Mesenteric fat pad (tissue), 1 donor: ENCODE measurements around the gene HNRNPA0. TPM values are rescaled to one million over a fixed set of nuclear protein-coding genes. Genes with fewer than 3 reads are reported as not detected.
"Not testable (repeated sequence)": the region's sequence is repeated elsewhere in the genome, so short reads cannot be mapped to it uniquely, and the experiment has no call there.

Experiments
- DNase-seq: peaks from one replicate; pipeline ENCODE4 v3.0.0-alpha.2; 2020; ENCODE audit warnings: low spot score
- long read RNA-seq: library from polyadenylated mRNA; unstranded; transcript quantifications from one replicate; pipeline ENCODE4 v2.0.0, GENCODE V29; 2020
- total RNA-seq: library from RNA; stranded (reverse); fragmentation: NEBNext Ultra II Directional; extraction: Animal tissue kit (Norgen Biotek cat#: 25700); gene quantifications from one replicate; pipeline ENCODE4 v1.2.1, GENCODE V29; 2021
- donor health status: DM: yes; HTN: yes; CAD: no.

HNRNPA0 gene
- 24.3 TPM for total RNA-seq
- long read RNA-seq, full-length matches to known transcripts, result 34 of 34 reads
- long read RNA-seq, partial matches to known transcripts, result 0 of 34 reads
- long read RNA-seq, other reads (novel, unspliced or antisense), result 0 of 34 reads

DNA sequence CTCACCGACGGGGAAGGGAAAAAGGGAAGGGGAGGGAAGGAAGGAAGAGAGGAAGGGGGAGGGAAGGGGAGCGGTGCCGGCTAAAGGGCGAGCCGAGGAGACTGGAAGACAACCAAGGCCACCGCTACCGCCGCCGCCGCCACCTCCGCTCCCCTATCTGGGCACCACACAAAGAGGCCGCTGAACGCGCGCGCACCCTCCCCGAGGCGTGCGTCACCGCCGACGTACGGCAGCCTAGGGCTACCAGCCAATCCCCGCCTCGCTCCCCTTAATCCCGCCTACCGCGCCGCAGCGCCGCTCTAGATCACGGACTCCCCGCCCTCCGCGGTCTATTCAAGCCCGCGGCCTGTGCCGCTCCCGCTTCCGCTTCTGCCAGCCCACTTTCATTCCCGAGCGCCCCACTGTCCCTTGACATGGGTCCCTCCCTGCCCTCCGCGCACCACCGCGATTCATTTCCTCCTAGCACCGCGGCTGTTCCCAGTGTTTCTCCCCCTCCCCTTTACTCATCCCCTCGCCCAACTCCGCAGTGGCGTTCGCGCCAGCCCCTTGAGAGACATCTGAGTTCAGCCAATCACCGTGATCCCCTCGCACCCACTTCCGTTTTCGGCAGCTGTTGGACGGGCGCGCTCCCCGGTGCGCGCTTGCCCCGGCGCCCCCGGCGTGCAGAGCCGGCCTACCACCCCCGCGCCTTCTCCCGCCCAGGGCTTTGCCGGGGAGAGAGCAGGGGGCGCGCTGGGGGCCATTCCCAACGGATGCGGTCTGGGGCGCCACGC lies at the start of gene HNRNPA0:
TSS of gene HNRNPA0 (minus strand) at position 176 of the 773 bp plus-strand sequence. CDS start 297 bp downstream, outside the sequence.
- DNase-seq, result peak; percentile 99

DNA sequence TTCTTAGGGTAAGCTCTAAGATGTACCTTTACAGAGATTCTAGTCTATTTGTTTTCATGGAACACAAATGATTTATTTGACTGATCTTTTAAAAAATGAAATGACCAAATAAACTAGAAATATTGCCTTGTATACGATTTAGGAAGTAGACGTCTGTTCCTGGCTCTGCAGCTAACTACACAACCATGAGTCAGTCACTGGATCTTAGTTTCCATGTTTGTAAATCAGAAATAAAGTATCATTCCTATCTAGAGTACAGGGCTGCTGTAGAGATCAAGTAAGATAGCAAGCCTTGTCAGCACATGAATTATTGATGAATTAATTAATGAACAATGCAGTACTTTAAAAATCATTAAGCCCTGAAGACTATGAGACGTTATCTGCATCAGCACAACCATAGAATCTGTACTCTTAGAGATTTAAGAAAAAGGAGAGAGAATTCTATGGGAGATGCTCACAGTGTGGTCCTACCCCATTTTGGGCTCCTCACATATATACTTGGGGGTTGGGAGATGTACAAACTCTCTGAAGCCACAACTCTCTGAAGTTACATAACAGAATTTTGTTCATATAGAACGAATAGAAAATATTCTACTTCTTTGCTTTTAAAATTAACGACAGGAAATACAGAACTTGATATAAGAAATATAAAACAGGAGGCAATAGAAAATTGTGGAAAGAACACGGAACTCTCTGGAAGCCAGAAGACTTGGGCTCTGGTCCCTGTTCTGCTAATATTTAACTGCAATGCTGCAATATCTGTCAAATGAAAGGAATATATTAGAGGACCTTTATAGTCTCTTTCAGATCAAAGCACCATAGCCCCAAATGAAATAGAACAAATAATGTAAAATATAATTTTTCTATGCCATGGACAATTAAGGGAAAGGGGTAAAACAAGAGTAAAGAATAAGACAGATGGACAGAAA lies 48.4 kb upstream of the HNRNPA0 start:
- no peak for DNase-seq

DNA sequence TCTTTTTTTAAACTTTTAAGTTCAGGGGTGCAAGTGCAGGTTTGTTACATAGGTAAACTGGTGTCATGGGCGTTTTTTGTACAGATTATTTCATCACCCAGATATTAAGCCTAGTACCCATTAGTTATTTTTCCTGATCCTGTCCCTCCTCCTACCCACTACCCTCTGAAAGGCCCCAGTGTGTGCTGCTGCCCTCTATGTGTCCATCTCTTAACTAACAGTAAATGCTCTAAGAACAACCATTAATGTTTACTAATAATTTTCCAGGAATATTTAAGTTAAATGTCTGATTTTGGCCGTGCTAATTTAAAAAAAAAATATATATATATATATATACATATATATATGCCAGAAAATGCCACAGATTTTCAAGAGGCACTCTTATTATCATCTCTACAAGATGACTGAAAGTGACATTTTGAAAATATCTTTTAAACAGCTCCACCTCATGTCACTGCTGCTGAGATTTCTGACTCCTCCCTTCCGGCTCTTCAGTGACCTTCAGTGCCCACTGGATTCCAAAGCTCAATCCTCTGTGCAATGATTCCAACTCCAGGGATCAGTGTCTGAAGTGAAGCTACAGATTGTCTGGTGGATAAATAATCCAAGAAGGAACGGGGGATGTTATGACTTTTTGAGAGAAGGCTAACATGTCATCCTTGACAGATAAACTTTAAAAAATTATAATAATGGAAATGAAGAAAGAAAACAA lies 46.7 kb upstream of the HNRNPA0 start:
- no peak for DNase-seq

DNA sequence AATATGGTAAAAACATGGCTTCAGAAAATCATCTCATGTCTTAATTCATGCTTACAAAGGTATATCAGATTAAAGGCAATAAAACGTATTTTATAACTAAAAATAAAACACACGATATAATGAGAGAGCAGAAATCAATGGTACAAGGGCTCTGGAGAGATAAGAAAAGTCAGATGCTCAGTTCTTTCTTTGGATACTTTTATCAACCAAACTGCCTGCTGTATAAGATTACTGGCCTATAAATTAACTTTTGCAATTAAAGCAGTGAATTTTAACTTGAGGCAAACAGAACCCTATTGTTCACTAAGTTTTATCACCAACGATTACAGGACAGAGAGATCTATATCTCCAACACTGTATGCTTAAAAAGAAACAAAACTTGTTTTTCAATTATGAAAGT lies 42.1 kb upstream of the HNRNPA0 start:
- no peak for DNase-seq

DNA sequence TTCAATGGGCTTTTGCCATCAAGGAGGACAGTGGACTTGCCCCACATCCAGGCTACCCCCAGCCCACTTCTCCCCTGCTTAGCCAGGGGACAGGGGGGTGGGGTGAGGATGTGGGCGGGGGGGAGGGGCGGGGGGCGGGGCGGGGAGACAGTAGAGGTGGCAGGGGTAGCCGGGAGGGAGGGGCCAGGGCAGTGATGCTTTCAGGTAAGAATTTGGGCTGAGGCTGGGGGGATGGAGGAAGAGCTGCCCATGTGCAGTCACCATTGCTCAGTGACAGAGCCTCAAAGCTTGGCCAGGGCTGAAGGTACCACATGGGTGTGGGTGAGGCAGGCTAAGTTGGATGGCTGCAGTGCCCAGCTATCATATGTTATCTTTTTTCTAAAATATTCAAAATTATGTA lies 40.7 kb upstream of the HNRNPA0 start:
- no peak for DNase-seq

DNA sequence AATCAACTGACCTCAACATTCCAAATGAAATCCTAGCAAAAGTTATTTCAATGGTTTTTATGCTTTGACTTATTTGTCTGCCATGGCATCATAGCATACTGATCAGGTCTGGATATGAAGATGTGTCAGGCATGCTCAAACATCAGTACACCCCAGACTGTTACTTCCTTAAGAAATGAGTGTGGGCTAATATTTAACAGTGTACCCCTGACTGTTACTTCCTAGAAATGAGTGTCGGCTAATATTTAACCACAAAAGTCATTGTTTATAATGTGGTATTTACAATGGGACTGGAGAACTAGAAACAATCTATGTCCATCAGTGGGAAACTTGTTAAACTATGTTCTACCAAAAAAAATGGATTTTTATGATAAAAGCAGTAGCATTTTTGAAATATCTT lies 38.1 kb upstream of the HNRNPA0 start:
- DNase-seq, result no peak

DNA sequence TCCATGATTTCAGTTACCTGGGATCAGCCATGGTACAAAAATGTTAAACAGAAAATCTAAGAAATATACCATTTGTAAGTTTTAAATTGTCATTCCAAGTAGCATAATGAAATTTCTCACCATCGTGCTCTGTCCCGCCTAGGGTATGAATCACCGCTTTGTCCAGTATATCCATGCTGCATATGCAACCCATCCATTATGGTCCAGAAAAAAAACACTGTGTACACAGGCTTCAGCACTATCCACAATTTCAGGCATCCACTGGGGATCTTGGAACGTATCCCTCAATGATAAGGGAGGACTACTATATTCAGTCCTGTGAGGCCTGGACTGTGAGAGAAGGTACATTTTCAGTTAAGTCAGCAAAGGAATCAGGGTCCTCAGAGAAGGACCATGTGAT lies 37.6 kb upstream of the HNRNPA0 start:
- no peak for DNase-seq

DNA sequence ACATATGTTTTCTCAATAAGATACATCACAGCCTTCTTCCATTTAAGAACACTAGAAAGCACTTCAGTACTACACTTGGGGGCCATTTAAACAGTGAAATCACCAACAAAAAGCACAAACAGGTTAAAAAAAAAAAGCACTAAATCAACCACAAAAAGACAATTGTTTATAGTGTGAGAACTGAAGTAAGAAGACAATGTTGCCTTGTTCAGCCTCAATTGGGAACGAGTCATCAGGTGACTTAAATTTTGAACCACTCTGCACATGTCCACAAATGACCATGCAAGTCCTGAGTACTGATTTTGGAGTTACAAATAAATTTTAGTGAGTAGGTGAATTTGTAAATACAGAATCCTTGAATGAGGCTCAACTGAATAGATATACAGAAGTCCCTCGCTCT lies 37.2 kb upstream of the HNRNPA0 start:
- no peak for DNase-seq

DNA sequence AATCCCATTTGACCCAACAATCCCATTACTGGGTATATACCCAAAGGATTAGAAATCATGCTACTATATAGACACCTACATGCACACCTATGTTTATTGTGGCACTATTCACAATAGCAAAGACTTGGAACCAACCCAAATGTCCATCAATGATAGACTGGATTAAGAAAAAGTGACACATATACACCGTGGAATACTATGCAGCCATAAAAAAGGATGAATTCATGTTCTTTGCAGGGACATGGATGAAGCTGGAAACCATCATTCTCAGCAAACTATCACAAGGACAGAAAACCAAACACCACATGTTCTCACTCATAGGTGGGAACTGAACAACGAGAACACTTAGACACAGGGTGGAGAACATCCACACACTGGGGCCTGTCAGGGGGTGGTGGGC lies 34.4 kb upstream of the HNRNPA0 start:
- not testable (repeated sequence) for DNase-seq

DNA sequence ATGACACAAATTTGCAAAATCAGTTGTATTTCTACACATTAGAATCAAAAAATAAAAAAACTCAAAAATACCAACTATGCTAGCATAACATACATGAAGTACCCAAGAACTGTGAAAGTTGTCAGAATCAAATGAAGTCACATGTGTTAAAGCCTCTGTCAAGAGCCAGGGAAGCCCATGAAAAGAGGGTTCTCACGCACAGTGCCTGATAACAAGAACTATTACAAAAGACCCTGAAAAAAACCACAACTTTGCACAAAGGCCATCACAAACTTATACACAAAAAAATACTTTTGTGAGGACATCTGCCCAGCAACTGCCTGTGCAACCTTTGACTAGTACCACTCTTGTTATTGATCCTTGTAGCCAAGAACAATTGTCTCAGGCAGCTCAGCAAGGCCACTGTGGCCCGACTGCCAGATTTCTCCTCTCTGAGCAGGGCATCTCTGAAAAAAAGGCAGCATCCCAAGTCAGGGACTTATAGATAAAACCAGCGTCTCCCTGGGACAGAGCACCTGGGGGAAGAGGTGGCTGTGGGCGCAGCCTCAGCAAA lies 28.9 kb upstream of the HNRNPA0 start:
- DNase-seq, result no peak

DNA sequence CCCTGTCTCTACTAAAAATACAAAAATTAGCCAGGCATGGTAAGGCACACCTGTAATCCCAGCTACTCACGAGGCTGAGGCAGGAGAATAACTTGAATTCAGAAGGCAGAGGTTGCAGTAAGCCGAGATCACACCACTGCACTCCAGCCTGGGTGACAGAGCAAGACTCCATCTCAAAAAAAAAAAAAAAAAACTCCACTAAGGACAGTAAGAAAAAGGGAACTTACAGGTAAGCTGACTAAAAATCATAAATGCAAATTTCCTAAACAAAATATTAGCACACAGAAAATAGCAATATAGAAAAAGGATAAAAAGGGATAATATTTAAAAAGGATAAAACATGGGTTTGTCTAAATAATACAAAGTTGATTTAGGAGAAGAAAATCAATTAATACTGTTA lies 27.9 kb upstream of the HNRNPA0 start:
- no peak for DNase-seq

DNA sequence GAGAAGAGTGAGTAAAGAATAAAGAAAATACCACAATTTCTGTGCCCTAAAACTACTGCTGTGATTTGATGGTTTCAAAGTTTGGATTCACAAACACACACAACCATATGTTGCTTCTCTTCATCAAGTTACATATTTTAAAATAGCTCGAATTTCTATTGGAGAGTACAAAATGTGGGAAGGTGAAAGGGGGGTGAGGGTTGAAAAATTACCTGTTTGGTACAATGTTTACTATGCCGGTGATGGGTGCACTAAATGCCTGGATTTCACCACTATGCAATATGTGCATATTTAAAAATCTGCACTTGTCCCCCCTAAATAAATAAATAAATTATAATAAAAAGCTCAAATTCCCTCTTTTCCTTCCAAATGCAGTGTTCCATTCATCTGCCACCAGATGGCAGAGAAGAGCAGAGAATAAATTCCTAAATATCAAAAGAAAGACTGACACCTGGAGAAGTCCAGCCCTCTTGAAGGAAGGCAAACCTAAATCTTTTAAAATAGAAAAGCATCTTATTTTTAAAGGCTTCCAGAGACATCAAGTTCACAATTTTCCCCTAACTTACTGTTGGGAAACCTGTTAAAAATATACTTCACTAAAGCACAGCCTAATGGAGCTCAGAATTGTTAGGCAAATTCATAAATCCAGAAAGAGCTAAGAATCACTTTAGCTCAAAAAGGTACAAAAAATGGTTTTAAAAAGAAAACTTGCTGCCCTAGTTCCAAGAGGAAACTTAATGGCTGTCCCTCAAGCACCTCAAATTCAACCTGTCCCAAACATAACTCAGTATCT lies 24.8 kb upstream of the HNRNPA0 start:
- no peak for DNase-seq

DNA sequence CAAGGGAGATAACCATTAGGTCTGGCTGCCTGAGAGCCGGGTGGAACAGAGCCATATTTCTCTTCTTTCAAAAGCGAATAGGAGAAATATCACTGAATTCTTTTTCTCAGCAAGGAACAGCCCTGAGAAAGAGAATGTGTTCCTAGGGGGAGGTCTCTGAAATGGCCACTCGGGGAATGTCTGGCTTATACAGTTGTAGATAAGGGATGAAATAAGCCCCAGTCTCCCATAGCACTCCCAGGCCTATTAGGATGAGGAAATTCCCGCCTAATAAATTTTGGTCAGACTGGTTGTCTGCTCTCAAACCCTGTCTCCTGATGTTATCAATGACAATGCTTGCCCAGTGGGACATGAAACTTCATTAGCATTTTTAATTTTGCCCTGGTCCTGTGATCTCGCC lies 13.8 kb upstream of the HNRNPA0 start:
- not testable (repeated sequence) for DNase-seq

DNA sequence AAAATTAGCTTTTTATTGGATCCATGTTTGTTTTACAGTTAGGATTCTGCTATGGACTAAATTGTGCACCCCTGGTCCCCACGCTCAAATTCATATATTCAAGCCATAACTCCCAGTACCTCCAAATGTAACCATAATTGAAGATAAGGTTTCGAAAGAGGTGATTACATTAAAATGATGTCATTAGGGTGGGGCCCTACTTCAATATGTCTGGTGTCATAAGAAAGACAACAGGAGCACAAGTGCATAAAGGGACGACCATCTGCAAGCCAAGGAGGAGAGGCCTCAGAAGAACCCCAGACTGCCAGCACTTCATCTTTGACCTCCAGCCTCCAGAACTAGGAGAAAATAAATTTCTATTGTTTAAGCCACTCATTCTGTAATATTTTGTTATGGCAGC lies 7.4 kb upstream of the HNRNPA0 start:
- no peak for DNase-seq

DNA sequence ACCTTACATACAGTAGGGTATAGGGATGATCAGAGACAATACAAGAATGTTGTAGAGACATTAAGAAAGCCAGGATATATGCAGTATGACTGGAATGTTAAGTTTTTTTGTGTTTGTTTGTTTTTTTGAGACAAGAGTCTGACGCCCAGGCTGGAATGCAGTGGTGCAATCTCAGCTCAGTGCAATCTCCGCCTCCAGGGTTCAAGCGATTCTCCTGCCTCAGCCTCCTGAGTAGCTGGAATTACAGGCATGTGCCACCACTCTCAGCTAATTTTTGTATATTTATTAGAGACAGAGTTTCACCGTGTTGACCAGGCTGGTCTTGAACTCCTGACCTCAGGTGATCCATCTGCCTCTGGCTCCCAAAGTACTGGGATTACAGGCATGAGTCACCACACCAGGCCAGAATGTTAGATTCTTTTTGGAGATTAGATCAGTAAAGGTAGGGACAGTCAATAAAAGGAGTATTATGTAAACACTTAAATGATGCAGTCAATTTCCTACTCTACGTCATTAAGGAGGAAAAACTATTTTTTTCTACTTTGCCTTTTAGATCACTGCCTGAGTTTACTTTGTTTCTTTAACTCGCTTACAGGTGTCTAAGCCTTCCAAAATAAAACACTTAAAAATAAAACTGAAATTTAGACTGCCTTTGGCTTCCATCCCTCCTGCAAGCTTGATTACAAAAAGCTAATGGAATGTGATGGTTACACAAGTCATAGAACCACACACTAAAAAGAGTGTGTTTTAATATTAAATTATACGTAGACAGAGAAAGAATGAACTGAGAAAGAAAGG lies 6.8 kb upstream of the HNRNPA0 start:
- no peak for DNase-seq

DNA sequence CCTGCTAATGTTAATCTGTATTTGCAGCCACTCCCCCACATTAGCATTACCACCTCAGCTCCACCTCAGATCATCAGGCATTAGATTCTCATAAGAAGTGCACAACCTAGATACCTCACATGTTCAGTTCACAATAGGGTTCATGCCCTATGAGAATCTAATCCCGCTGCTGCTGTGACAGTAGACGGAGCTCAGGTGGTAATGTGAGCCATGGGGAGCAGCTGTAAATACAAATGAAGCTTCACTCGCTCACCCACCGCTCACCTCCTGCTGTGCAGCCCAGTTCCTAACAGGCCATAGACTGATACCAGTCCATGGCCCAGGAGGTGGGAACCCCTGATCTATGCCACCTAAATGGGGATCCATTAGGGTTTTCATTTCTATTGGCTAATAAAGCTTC lies 6.1 kb upstream of the HNRNPA0 start:
- no peak for DNase-seq

DNA sequence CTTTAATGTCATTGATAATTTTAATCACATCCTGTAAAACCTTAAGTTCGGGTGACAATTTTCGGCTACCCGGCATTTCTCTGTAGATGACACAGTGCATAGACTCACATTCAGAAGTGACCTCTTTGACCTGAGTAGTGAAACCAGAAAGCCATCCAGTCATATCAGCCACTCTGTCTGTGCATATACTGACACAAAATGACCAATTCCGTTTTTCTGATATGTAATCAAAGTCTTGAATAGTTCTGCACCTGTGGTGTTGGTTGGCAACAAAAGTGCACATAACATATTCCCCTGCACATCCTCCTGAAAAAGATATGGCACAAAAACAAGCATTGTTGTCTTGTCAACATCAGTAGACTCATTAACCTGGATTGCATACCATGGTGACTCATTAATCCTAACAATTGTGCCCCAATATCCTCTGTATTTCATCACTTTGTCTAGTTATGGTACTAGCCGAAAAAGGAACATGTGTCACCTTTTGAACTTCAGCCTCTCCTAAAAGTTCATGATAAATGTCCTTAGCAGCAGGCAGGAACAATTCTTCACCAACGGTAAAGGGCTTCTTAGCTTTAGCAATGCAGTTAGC lies 4.6 kb upstream of the HNRNPA0 start:
- DNase-seq, result no peak

DNA sequence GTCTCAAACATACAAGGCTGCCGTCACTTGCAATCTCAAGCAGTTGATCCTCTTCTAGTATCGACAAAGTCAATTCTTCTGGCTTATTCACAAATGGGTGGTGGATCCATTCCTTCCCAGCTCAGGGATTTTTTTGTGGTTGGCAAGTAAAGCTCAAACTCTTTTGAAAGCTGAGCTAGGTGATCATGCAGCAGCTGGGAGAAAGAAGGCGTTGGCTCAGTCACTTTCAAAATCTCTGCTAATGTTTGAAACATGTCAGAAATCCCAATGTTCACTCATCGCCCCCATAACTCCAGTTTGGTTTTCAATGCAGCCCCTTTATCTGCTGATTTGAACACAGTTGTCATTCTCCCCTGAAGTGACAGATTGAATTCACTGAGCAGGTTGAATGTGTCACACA lies 4.0 kb upstream of the HNRNPA0 start:
- no peak for DNase-seq

DNA sequence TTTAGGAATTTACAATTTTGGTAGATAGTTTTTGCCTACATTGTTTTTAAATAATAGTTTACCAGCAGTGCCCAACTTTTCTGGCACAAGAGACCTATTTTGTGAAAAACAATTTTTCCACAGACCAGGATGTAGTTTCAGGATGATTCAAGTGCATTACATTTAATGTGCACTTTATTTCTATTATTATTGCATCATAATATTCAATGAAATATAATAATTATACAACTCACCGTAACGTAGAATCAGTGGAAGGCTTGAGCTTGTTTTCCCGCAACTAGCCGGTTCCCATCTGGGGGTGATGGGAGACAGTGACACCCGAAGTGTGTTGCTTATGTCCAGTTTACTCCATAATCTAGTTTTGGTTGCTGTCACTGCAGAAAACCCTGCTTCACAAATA lies 3.5 kb upstream of the HNRNPA0 start:
- DNase-seq, result no peak
